Sigmoid colon (tissue), 7 donors: ENCODE measurements around the gene EHBP1. TPM values are rescaled to one million over a fixed set of nuclear protein-coding genes. Genes with fewer than 3 reads are reported as not detected.

Source experiments
- DNase-seq: peaks from one replicate; pipeline ENCODE4 v3.0.0-alpha.2; 2019
- H3K27ac ChIP-seq, 4 donors: fragments of 200-600 bp; sonication (generic); one replicate each; pipeline ENCODE4 v1.5.1; 2016 to 2019; ENCODE audit warnings: mild to moderate bottlenecking in 1 of 4
- H3K27me3 ChIP-seq, 3 donors: fragments of 200-600 bp; sonication (generic); one replicate each; pipeline ENCODE4 v1.5.1; 2019; ENCODE audit warnings: mild to moderate bottlenecking in 1 of 3
- H3K36me3 ChIP-seq, 4 donors: fragments of 200-600 bp; sonication (generic); one replicate each; pipeline ENCODE4 v1.5.1; 2016 to 2019
- H3K4me1 ChIP-seq, 4 donors: fragments of 200-600 bp; sonication (generic); one replicate each; pipeline ENCODE4 v1.5.1; 2017 to 2019
- H3K4me3 ChIP-seq, 4 donors: fragments of 200-600 bp; sonication (generic); one replicate each; pipeline ENCODE4 v1.5.1; 2017 to 2019; ENCODE audit warnings: mild to moderate bottlenecking in 2 of 4, moderate library complexity in 1 of 4
- H3K9me3 ChIP-seq, 4 donors: fragments of 200-600 bp in 3 of 4; sonication (generic) in 3 of 4; one replicate each; pipeline versions ENCODE4 v1.5.1 to v1.6.1; 2013 to 2019
- CTCF ChIP-seq, 4 experiments: fragments of 450-650 bp in 3 of 4; fragments of 200-600 bp in 1 of 4; IDR thresholded peaks; one replicate each; pipeline ENCODE4 v1.5.1; 2016 to 2019; ENCODE audit warnings: antibody characterized with exemption in 4 of 4, mild to moderate bottlenecking in 3 of 4, moderate library complexity in 2 of 4
- EP300 ChIP-seq, 4 donors: sonication (generic); formaldehyde crosslinking; IDR thresholded peaks; one replicate each; pipeline ENCODE4 v1.6.1; 2017; ENCODE audit warnings: antibody characterized with exemption in 4 of 4
- POLR2A ChIP-seq, 2 donors: fragments of 450-650 bp; IDR thresholded peaks; one replicate each; pipeline ENCODE4 v1.6.1; 2016; ENCODE audit warnings: antibody characterized with exemption in 2 of 2, mild to moderate bottlenecking in 2 of 2, moderate library complexity in 2 of 2
- POLR2AphosphoS5 ChIP-seq, 4 donors: sonication (generic); formaldehyde crosslinking; IDR thresholded peaks; one replicate each; pipeline ENCODE4 v1.6.1; 2017; ENCODE audit warnings: antibody characterized with exemption in 4 of 4
- WGBS, 2 donors: extraction: QIAGEN DNeasy Blood & Tissue Kit; methylation state at CpG; one replicate each; pipeline ENCODE4 v1.1.7; 2013; 5-methylcytosine and 5-hydroxymethylcytosine counted together
- intact Hi-C: fragments of 100-400 bp; cut with DNase I; formaldehyde crosslinking; loops from one replicate; pipeline ENCODE4 v1.15.1; 2023
- polyA plus RNA-seq, 3 donors: library from polyadenylated mRNA; stranded (reverse); fragments of 200-250 nt; gene quantifications; one replicate each; pipeline ENCODE4 v1.2.3, GENCODE V29; 2013
- total RNA-seq, 4 donors: library from RNA; depleted of rRNA; stranded (reverse); fragments of >200 nt; gene quantifications; one replicate each; pipeline ENCODE4 v1.1.0, GENCODE V29; 2016
- donor health status: healthy with polysubstance abuse.
- donor health status: Bipolar disorder and iron deficiency.
- donor health status: healthy.

The EHBP1 gene
- total and polyA plus RNA-seq, 7 donors = 12.7 to 161 (median 121) TPM

GRCh38 chr2:63060472-63060991, 355.0 kb downstream of the EHBP1 start:
- no peak overlapping the region for H3K4me3 ChIP-seq
- no peaks in the 10 kb centered on the region for H3K36me3 ChIP-seq
- WGBS, 2 donors = 24 to 27% methylated on average over 5 of the region's 5 CpGs
- intact Hi-C loops = no loop called here
- H3K27me3 ChIP-seq = peaks cover 61 to 100% (median 84%) of the 10 kb centered on the region in 3 donors
- H3K27ac ChIP-seq = no peak overlapping the region
- H3K9me3 ChIP-seq = peaks cover 0 to 4% (median 2%) of the 10 kb centered on the region in 4 donors
- TF ChIP-seq CTCF (IDR thresholded peaks at IDR 0.05) (no peak), EP300 (IDR thresholded peaks at IDR 0.05) (no peak), POLR2AphosphoS5 (IDR thresholded peaks at IDR 0.05) (no peak), POLR2A (IDR thresholded peaks at IDR 0.05) (no peak)
- DNase-seq = no peak
- peaks cover 0 to 44% (median 42%) of the 10 kb centered on the region in 4 donors for H3K4me1 ChIP-seq

- DNase-seq = no peak
- TF ChIP-seq POLR2AphosphoS5 (IDR thresholded peaks at IDR 0.05) (no peak), EP300 (IDR thresholded peaks at IDR 0.05) (no peak), POLR2A (IDR thresholded peaks at IDR 0.05) (no peak), CTCF (IDR thresholded peaks at IDR 0.05) (no peak)
- H3K4me3 ChIP-seq = no peak overlapping the region
- peaks cover 0 to 4% (median 2%) of the 10 kb centered on the region in 4 donors for H3K9me3 ChIP-seq
- no peaks in the 10 kb centered on the region for H3K36me3 ChIP-seq
- WGBS, 2 donors = 35 to 81% methylated on average over 1 of the region's 1 CpG
- peaks cover 24 to 82% (median 63%) of the 10 kb centered on the region in 3 donors for H3K27me3 ChIP-seq
- intact Hi-C loops = no loop called here
- peaks cover 0 to 8% (median 7%) of the 10 kb centered on the region in 4 donors for H3K4me1 ChIP-seq
- H3K27ac ChIP-seq = no peak overlapping the region
Observed at GRCh38 chr2:63064197-63064596, 358.7 kb downstream of the EHBP1 start.

GRCh38 chr2:63064661-63065060, 359.1 kb downstream of the EHBP1 start:
- Histone ChIP-seq H3K36me3 (no peaks in the 10 kb centered on the region), H3K9me3 (peaks cover 0 to 1% (median under 1%) of the 10 kb centered on the region in 4 donors), H3K27me3 (peaks cover 20 to 80% (median 61%) of the 10 kb centered on the region in 3 donors), H3K4me1 (peaks cover 0 to 3% (median 3%) of the 10 kb centered on the region in 4 donors), H3K27ac (no peak overlapping the region), H3K4me3 (no peak overlapping the region)
- no peak for TF ChIP-seq CTCF (IDR thresholded peaks at IDR 0.05)
- intact Hi-C loops = no loop called here
- WGBS, 2 donors = 56 to 73% methylated on average over 4 of the region's 4 CpGs
- no peak for DNase-seq

GRCh38 chr2:63066265-63066664, 360.8 kb downstream of the EHBP1 start:
- Histone ChIP-seq H3K9me3 (no peaks in the 10 kb centered on the region), H3K27ac (no peak overlapping the region), H3K36me3 (no peaks in the 10 kb centered on the region), H3K4me1 (no peaks in the 10 kb centered on the region), H3K4me3 (no peak overlapping the region), H3K27me3 (peaks cover 5 to 68% (median 45%) of the 10 kb centered on the region in 3 donors)
- no peak for DNase-seq
- no peak for TF ChIP-seq EP300 (IDR thresholded peaks at IDR 0.05)
- TF ChIP-seq CTCF (IDR thresholded peaks at IDR 0.05) = no peak
- TF ChIP-seq POLR2AphosphoS5 (IDR thresholded peaks at IDR 0.05) = peak in 1 of 4 donors; percentile 6
- no peak for TF ChIP-seq POLR2A (IDR thresholded peaks at IDR 0.05)
- intact Hi-C loops = no loop called here
- 60 to 73% methylated on average over 3 of the region's 3 CpGs for WGBS, 2 donors

GRCh38 chr2:63066838-63067237, 361.3 kb downstream of the EHBP1 start:
- no peaks in the 10 kb centered on the region for H3K4me1 ChIP-seq
- TF ChIP-seq CTCF (IDR thresholded peaks at IDR 0.05) (no peak), POLR2A (IDR thresholded peaks at IDR 0.05) (no peak), EP300 (IDR thresholded peaks at IDR 0.05) (no peak)
- H3K4me3 ChIP-seq = no peak overlapping the region
- H3K36me3 ChIP-seq = no peaks in the 10 kb centered on the region
- peaks cover 4 to 62% (median 40%) of the 10 kb centered on the region in 3 donors for H3K27me3 ChIP-seq
- WGBS, 2 donors = 82 to 85% methylated on average over 2 of the region's 2 CpGs
- no peaks in the 10 kb centered on the region for H3K9me3 ChIP-seq
- no peak for DNase-seq
- intact Hi-C loops = no loop called here
- no peak overlapping the region for H3K27ac ChIP-seq
